H9 (cell line): ENCODE results near the gene NCS1. TPM values are rescaled to one million over a fixed set of nuclear protein-coding genes. Genes with fewer than 3 reads are reported as not detected.

ENCODE experiments used
- DNase-seq: peaks from one replicate; pipeline ENCODE4 v3.0.0-alpha.2; 2017
- H2AFZ ChIP-seq: one replicate; pipeline ENCODE4 v1.6.1; 2013; ENCODE audit warnings: mild to moderate bottlenecking, low read length, control low read depth, moderate library complexity
- H2AK5ac ChIP-seq: 2 replicates; pipeline ENCODE4 v1.6.1; 2013; ENCODE audit warnings: low read length, control low read depth, mixed read lengths; ENCODE audit not compliant: insufficient read length
- H2BK120ac ChIP-seq: one replicate; pipeline ENCODE4 v1.6.1; 2013; ENCODE audit warnings: low read depth, mild to moderate bottlenecking, low read length, control low read depth, inconsistent platforms; ENCODE audit not compliant: poor library complexity, severe bottlenecking
- H2BK12ac ChIP-seq: 2 replicates; pipeline ENCODE4 v1.6.1; 2013; ENCODE audit warnings: low read length, control low read depth, mixed read lengths, low read depth; ENCODE audit not compliant: insufficient read length
- H2BK15ac ChIP-seq: 2 replicates; pipeline ENCODE4 v1.6.1; 2013; ENCODE audit warnings: low read depth, low read length, control low read depth
- H2BK20ac ChIP-seq: one replicate; pipeline ENCODE4 v1.6.1; 2013; ENCODE audit warnings: low read depth, mild to moderate bottlenecking, low read length, control low read depth, inconsistent platforms; ENCODE audit not compliant: poor library complexity, severe bottlenecking
- H2BK5ac ChIP-seq: 2 replicates; pipeline ENCODE4 v1.6.1; 2013; ENCODE audit warnings: low read length, control low read depth, mixed read lengths; ENCODE audit not compliant: insufficient read length
- H3K14ac ChIP-seq: 2 replicates; pipeline ENCODE4 v1.6.1; 2013; ENCODE audit warnings: low read length, control low read depth; ENCODE audit not compliant: insufficient read depth
- H3K18ac ChIP-seq: 2 replicates; pipeline ENCODE4 v1.6.1; 2013; ENCODE audit warnings: low read depth, mild to moderate bottlenecking, mixed read lengths, low read length, control low read depth; ENCODE audit not compliant: insufficient read length
- H3K23ac ChIP-seq: 2 replicates; pipeline ENCODE4 v1.6.1; 2013; ENCODE audit warnings: low read length, control low read depth, mixed read lengths, low read depth; ENCODE audit not compliant: insufficient read length
- H3K23me2 ChIP-seq: 2 replicates; pipeline ENCODE4 v1.6.1; 2013; ENCODE audit warnings: low read depth, mild to moderate bottlenecking, mixed read lengths, low read length, control low read depth; ENCODE audit not compliant: insufficient read length, poor library complexity, severe bottlenecking
- H3K27ac ChIP-seq: 2 replicates; pipeline ENCODE4 v1.5.1; 2013; ENCODE audit warnings: low read length, control low read depth, mixed read lengths, low read depth; ENCODE audit not compliant: insufficient read length
- H3K27me3 ChIP-seq: 2 replicates; pipeline ENCODE4 v1.6.1; 2013; ENCODE audit warnings: low read length, control low read depth, inconsistent platforms; ENCODE audit not compliant: insufficient read depth
- H3K4ac ChIP-seq: 2 replicates; pipeline ENCODE4 v1.6.1; 2013; ENCODE audit warnings: low read depth, mild to moderate bottlenecking, control low read depth, inconsistent platforms, low read length, moderate library complexity
- H3K4me1 ChIP-seq: 2 replicates; pipeline ENCODE4 v1.6.1; 2013; ENCODE audit warnings: low read length, control low read depth, inconsistent platforms; ENCODE audit not compliant: insufficient read depth
- H3K4me2 ChIP-seq: 2 replicates; pipeline ENCODE4 v1.6.1; 2013; ENCODE audit warnings: low read length, control low read depth, mixed read lengths; ENCODE audit not compliant: insufficient read length, insufficient read depth
- H3K56ac ChIP-seq: 2 replicates; pipeline ENCODE4 v1.6.1; 2013; ENCODE audit warnings: low read depth, mild to moderate bottlenecking, mixed read lengths, low read length, control low read depth; ENCODE audit not compliant: insufficient read length
- H3K79me1 ChIP-seq: 2 replicates; pipeline ENCODE4 v1.6.1; 2013; ENCODE audit warnings: low read depth, mild to moderate bottlenecking, moderate library complexity, low read length, control low read depth, inconsistent platforms; ENCODE audit not compliant: insufficient read depth, poor library complexity, severe bottlenecking
- H3K79me2 ChIP-seq: 2 replicates; pipeline ENCODE4 v1.6.1; 2013; ENCODE audit warnings: low read length, control low read depth, inconsistent platforms; ENCODE audit not compliant: insufficient read depth
- H3K9ac ChIP-seq: 2 replicates; pipeline ENCODE4 v1.6.1; 2013; ENCODE audit warnings: low read length, control low read depth, mixed read lengths; ENCODE audit not compliant: insufficient read length; ENCODE audit errors: extremely low read depth
- H3K9me3 ChIP-seq: one replicate; pipeline ENCODE4 v1.6.1; 2013; ENCODE audit warnings: low read depth, low read length, inconsistent platforms; ENCODE audit not compliant: control insufficient read depth
- H3T11ph ChIP-seq: one replicate; pipeline ENCODE4 v1.6.1; 2013; ENCODE audit warnings: mild to moderate bottlenecking, low read length, control low read depth, inconsistent platforms
- H4K20me1 ChIP-seq: one replicate; pipeline ENCODE4 v1.6.1; 2013; ENCODE audit not compliant: control insufficient read depth, insufficient read length, insufficient read depth
- H4K5ac ChIP-seq: 2 replicates; pipeline ENCODE4 v1.6.1; 2013; ENCODE audit warnings: low read depth, mild to moderate bottlenecking, mixed read lengths, low read length, control low read depth; ENCODE audit not compliant: insufficient read length
- H4K8ac ChIP-seq: replicated peaks from 2 replicates; pipeline ENCODE4 v1.6.1; 2013; ENCODE audit warnings: low read length, control low read depth, mixed read lengths, low read depth; ENCODE audit not compliant: insufficient read length
- H4K91ac ChIP-seq: 2 replicates; pipeline ENCODE4 v1.6.1; 2013; ENCODE audit warnings: low read depth, mild to moderate bottlenecking, moderate library complexity, mixed read lengths, low read length, control low read depth; ENCODE audit not compliant: insufficient read length
- H3K27ac Mint-ChIP-seq, 3 experiments: 2 replicates in 2 of 3; 3 replicates in 1 of 3; pipeline ENCODE4 v1.8.0; 2020 to 2021; ENCODE audit warnings: mixed read lengths in 3 of 3, mild to moderate bottlenecking in 1 of 3, moderate library complexity in 1 of 3
- H3K27me3 Mint-ChIP-seq: 2 replicates; pipeline ENCODE4 v1.8.0; 2021; ENCODE audit warnings: low read depth, mild to moderate bottlenecking, moderate library complexity, mixed read lengths
- H3K36me3 Mint-ChIP-seq, 3 experiments: 2 replicates in 2 of 3; 3 replicates in 1 of 3; pipeline ENCODE4 v1.8.0; 2020 to 2021; ENCODE audit warnings: low read depth in 3 of 3, mixed read lengths in 3 of 3; ENCODE audit not compliant: insufficient read depth in 1 of 3
- H3K4me1 Mint-ChIP-seq, 2 experiments: 2 replicates each; pipeline ENCODE4 v1.8.0; 2020; ENCODE audit warnings: mixed read lengths in 2 of 2
- H3K4me3 Mint-ChIP-seq, 2 experiments: 2 replicates in 1 of 2; 3 replicates in 1 of 2; pipeline ENCODE4 v1.8.0; 2020 to 2021; ENCODE audit warnings: mild to moderate bottlenecking in 2 of 2, mixed read lengths in 2 of 2, moderate library complexity in 1 of 2
- H3K9me3 Mint-ChIP-seq, 2 experiments: 2 replicates in 1 of 2; 3 replicates in 1 of 2; pipeline ENCODE4 v1.8.0; 2020; ENCODE audit warnings: mild to moderate bottlenecking in 2 of 2, mixed read lengths in 2 of 2, moderate library complexity in 1 of 2
- WGBS: extraction: QIAGEN DNeasy Blood & Tissue Kit; methylation state at CpG from one replicate; pipeline ENCODE4 v1.1.7; 2013; ENCODE audit warnings: missing lambda C conversion rate, low lambda C conversion rate, mixed read lengths; ENCODE audit not compliant: insufficient read length; ENCODE audit errors: extremely low coverage; 5-methylcytosine and 5-hydroxymethylcytosine counted together
- total RNA-seq: library from RNA; stranded (reverse); gene quantifications from 2 replicates; pipeline ENCODE4 v1.2.1, GENCODE V29; 2021
- TF ChIP-seq, protein P1 (sequence below): fragments of 200-600 bp; sonication (generic); conservative IDR thresholded peaks from 3 replicates; pipeline ENCODE4 v1.8.0; 2021; ENCODE audit warnings: antibody characterized with exemption, mild to moderate bottlenecking

The NCS1 gene
- total RNA-seq, 1 experiment from 2014 or later: 38.1 TPM

DNA sequence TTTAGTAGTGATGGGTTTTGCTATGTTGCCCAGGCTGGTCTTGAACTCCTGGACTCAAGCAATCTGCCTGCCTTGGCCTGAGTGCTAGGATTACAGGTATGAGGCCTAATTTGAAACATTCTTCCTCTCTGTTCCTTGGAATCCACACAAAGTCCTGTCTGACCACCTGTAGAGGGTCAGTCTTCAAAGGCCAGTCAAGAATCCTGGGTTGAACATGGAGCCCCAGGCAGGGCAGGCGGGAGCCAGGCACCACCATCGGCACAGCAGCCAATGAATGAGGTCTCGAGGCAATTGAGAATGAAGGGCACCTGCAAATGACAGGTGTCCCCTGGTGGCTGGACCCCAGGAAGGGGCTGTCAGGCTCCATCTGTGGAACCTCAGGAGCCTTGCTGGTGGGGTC, 17.4 kb upstream of the NCS1 start:
- no peak overlapping the region for H3K4ac ChIP-seq
- no peak overlapping the region for H2AK5ac ChIP-seq
- no peak overlapping the region for H4K8ac ChIP-seq
- no peaks in the 10 kb centered on the region for H3K9me3 ChIP-seq
- no peaks in the 10 kb centered on the region for H3K79me1 ChIP-seq
- Mint-ChIP-seq H3K4me3 (no peak overlapping the region), H3K36me3 (no peaks in the 10 kb centered on the region; a peak in 1 of 7 replicates), H3K27ac (no peak overlapping the region; a peak in 1 of 7 replicates), H3K4me1 (peaks cover 14 to 19% of the 10 kb centered on the region in 2 experiments), H3K9me3 (no peaks in the 10 kb centered on the region), H3K27me3 (no peaks in the 10 kb centered on the region; the same call in 1 of the 2 replicates)
- no peak overlapping the region for H3K14ac ChIP-seq
- H2BK15ac ChIP-seq: no peak overlapping the region
- no peaks in the 10 kb centered on the region for H4K20me1 ChIP-seq
- no peak overlapping the region for H3K56ac ChIP-seq
- no peaks in the 10 kb centered on the region for H3K27me3 ChIP-seq
- H3K9ac ChIP-seq: no peak overlapping the region
- H4K5ac ChIP-seq: no peak overlapping the region
- H3K18ac ChIP-seq: no peak overlapping the region
- WGBS: no CpG with 5 or more reads among the region's 3 CpGs
- TF ChIP-seq, protein P1, sequence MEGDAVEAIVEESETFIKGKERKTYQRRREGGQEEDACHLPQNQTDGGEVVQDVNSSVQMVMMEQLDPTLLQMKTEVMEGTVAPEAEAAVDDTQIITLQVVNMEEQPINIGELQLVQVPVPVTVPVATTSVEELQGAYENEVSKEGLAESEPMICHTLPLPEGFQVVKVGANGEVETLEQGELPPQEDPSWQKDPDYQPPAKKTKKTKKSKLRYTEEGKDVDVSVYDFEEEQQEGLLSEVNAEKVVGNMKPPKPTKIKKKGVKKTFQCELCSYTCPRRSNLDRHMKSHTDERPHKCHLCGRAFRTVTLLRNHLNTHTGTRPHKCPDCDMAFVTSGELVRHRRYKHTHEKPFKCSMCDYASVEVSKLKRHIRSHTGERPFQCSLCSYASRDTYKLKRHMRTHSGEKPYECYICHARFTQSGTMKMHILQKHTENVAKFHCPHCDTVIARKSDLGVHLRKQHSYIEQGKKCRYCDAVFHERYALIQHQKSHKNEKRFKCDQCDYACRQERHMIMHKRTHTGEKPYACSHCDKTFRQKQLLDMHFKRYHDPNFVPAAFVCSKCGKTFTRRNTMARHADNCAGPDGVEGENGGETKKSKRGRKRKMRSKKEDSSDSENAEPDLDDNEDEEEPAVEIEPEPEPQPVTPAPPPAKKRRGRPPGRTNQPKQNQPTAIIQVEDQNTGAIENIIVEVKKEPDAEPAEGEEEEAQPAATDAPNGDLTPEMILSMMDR: no peak
- no peak overlapping the region for H3T11ph ChIP-seq
- H2BK12ac ChIP-seq: no peak overlapping the region
- H3K23me2 ChIP-seq: no peaks in the 10 kb centered on the region
- no peak overlapping the region for H2BK120ac ChIP-seq
- no peak overlapping the region for H3K27ac ChIP-seq
- H2BK20ac ChIP-seq: no peak overlapping the region
- no peak overlapping the region for H2BK5ac ChIP-seq
- no peak overlapping the region for H3K4me2 ChIP-seq
- H3K23ac ChIP-seq: no peak overlapping the region
- H2AFZ ChIP-seq: no peak overlapping the region
- no peak for DNase-seq
- no peak overlapping the region for H4K91ac ChIP-seq
- H3K4me1 ChIP-seq: peaks cover 2% of the 10 kb centered on the region; the same call in 1 of the 2 replicates
- no peaks in the 10 kb centered on the region for H3K79me2 ChIP-seq
